ENCODE measurements around the gene HERC5. TPM values are rescaled to one million over a fixed set of nuclear protein-coding genes. Genes with fewer than 3 reads are reported as not detected.

Gene HERC5
- total RNA-seq, 1 experiment from 2014 or later, result 17.2 TPM

- no peaks in the 10 kb centered on the region for H3K79me1 ChIP-seq (ENCODE audit: insufficient read depth, low read depth, low read length, poor library complexity, severe bottlenecking)
- no peak overlapping the region for H3K14ac ChIP-seq (ENCODE audit: insufficient read depth, low read length)
Observed at GRCh38 chr4:88442689-88443191, 14.2 kb upstream of the HERC5 start.

More at GRCh38 chr4:88442689-88443191, 14.2 kb upstream of the HERC5 start:
- no peak overlapping the region for H3K4me3 Mint-ChIP-seq
- Histone ChIP-seq H3K4ac (ENCODE audit: low read depth, low read length) (no peak overlapping the region), H3K27me3 (ENCODE audit: insufficient read depth, low read length) (no peaks in the 10 kb centered on the region), H4K20me1 (ENCODE audit: control insufficient read depth, insufficient read depth, insufficient read length) (no peaks in the 10 kb centered on the region), H4K91ac (ENCODE audit: insufficient read length, low read depth, low read length) (no peak overlapping the region), H2BK15ac (ENCODE audit: low read depth, low read length) (no peak overlapping the region), H3K56ac (ENCODE audit: insufficient read length, low read depth, low read length) (no peak overlapping the region), H2BK20ac (ENCODE audit: low read depth, low read length, poor library complexity, severe bottlenecking) (no peak overlapping the region), H3K9me3 (ENCODE audit: control insufficient read depth, low read depth, low read length) (no peaks in the 10 kb centered on the region), H3K27ac (ENCODE audit: insufficient read length, low read depth, low read length) (no peak overlapping the region), H3K4me1 (ENCODE audit: insufficient read depth, low read length) (peaks cover 5% of the 10 kb centered on the region; the same call in 1 of the 2 replicates), H2BK12ac (ENCODE audit: insufficient read length, low read depth, low read length) (no peak overlapping the region), H3K18ac (ENCODE audit: insufficient read length, low read depth, low read length) (no peak overlapping the region), H4K8ac (replicated peaks; ENCODE audit: insufficient read length, low read depth, low read length) (no peak overlapping the region), H2AFZ (ENCODE audit: low read length) (no peak overlapping the region), H3K4me2 (ENCODE audit: insufficient read depth, insufficient read length, low read length) (no peak overlapping the region), H3T11ph (ENCODE audit: low read length) (no peak overlapping the region), H4K5ac (ENCODE audit: insufficient read length, low read depth, low read length) (no peak overlapping the region), H3K79me2 (ENCODE audit: insufficient read depth, low read length) (no peaks in the 10 kb centered on the region), H3K9ac (ENCODE audit: extremely low read depth, insufficient read length, low read length) (no peak overlapping the region), H2AK5ac (ENCODE audit: insufficient read length, low read length) (no peak overlapping the region), H3K23ac (ENCODE audit: insufficient read length, low read depth, low read length) (no peak overlapping the region), H2BK120ac (ENCODE audit: low read depth, low read length, poor library complexity, severe bottlenecking) (no peak overlapping the region), H3K23me2 (ENCODE audit: insufficient read length, low read depth, low read length, poor library complexity, severe bottlenecking) (no peaks in the 10 kb centered on the region), H2BK5ac (ENCODE audit: insufficient read length, low read length) (no peak overlapping the region)
- peaks cover 4 to 10% of the 10 kb centered on the region in 2 experiments; a peak in 3 of 5 replicates for H3K9me3 Mint-ChIP-seq
- no peaks in the 10 kb centered on the region for H3K27me3 Mint-ChIP-seq (ENCODE audit: low read depth)
- no CpG with 5 or more reads among the region's 1 CpG for WGBS (ENCODE audit: extremely low coverage, insufficient read length, low lambda C conversion rate)
- peaks cover 8 to 22% (median 13%) of the 10 kb centered on the region in 3 experiments; a peak in 6 of 7 replicates for H3K36me3 Mint-ChIP-seq (ENCODE audit: insufficient read depth in 1 of 3, low read depth in 3 of 3)
- peaks cover 27 to 52% of the 10 kb centered on the region in 2 experiments for H3K4me1 Mint-ChIP-seq
- no peak for DNase-seq
- no peak overlapping the region for H3K27ac Mint-ChIP-seq
- TF ChIP-seq CTCF (conservative IDR thresholded peaks at IDR 0.05), result no peak
